ENCODE results near the gene B3GALNT1.

Gene B3GALNT1

GRCh38 chr3:161104561-161105551, at the start of gene B3GALNT1:
B3GALNT1 (minus strand) TSS chr3:161105349; CDS start chr3:161086754, 18,595 bp downstream.
- DNase-seq, result peak in 38 of 51 donors; percentile 7 to 79 (median 36)

DNA sequence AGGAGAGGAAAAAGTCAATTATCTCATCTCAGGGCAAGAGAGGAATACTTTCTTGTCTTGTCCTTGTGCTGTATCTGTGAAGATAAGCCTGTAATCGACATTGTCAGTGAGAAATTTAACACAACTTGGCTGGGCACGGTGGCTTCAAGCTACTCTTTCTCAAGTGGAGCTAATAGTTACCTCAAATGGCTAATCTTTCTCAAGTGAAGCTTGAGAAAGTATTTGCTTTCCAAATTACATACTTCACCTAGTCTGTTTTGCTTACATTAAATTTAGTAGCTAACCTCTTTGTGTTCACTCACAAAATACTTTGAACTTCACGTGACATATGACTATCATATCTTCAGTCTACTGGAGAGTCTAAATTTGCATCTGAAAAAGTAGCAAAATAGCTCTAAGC, 48.3 kb upstream of the B3GALNT1 start:
- no peak for DNase-seq

- no peak for DNase-seq
Observed at GRCh38 chr3:161150001-161150525, 44.9 kb upstream of the B3GALNT1 start.

DNA sequence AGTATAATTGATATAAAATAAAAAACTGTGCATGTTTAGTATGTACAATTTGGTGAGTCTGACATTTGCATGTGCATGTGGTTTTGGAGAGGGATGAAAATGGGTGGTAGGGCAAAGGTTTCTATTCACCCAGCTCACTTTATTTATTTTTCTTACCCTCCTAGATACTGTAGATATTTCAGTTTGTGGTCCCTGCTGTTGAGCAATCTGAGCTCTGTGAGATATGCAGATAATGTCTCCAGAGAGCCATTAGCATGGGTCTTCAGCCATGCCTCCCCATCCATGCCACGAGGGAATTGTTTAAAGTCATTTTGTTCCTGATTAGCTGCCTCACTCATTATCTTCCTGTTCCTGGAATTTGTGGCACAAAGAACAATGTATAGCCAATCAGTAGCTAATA, 44.4 kb upstream of the B3GALNT1 start:
- no peak for DNase-seq

DNA sequence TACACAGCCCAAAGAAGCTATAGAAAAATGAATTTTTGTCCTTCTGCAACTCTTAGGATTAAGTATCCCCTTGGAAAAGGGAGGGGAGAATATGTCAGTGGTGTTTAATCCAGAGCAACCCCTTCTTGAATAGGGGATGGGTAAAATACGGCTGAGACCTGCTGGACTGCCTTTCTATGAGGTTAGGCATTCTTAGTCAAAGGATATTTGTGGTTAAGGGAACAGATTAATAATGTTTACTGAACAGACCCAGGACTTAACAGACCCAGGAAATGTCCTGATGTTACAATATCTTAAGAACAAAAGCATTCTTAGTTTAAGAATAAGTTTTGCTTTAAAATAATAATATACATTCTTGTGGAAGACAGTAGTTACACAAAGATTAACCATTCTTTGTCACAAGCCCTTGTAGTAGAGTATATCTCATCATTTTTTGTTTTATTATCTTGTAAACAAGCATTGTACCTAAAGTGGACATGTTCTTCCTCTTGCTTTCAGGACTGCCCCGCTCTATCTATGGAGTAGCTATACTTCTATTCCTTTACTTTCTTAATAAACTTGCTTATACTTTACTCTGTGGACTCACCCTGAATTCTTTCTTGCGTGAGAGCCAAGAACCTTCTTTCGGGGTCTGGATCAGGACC, 43.8 kb upstream of the B3GALNT1 start:
- no peak for DNase-seq

DNA sequence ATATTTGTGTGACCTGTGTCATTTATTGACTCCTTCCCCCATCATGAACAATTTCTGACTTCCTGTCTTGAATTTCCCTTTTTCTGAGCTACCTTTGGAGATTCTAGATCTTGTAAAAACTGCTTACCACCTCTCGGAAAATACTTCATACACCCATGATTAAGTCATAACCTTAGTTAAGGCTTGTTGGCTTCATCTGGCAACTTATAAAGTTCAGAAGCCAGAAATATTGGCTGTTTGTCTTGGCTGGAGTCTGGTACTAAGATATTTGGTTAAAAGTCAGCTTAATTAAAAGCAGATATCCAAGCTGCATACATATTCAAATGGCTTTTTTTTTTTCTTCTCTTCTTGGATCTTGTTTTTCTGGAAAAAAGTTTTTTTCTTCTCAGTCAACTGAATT, 37.3 kb upstream of the B3GALNT1 start:
- no peak for DNase-seq

DNA sequence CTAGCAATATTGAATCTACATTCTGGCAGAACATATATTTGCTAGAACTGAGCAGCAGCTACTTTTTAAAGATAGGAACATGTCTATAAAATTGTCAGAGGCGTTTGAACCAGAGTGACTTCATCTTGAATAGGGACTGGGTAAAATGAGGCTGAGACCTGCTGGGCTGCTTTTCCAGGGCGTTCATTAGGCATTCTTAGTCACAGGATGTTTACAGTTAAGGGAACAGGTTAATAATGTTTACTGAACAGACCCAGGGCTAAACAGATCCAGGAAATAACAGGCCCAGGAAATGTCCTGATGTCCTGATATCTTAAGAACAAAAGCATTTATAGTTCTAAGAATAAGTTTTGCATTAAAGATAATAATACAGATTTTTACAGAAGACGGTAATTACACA, 34.5 kb upstream of the B3GALNT1 start:
- DNase-seq, result no peak

DNA sequence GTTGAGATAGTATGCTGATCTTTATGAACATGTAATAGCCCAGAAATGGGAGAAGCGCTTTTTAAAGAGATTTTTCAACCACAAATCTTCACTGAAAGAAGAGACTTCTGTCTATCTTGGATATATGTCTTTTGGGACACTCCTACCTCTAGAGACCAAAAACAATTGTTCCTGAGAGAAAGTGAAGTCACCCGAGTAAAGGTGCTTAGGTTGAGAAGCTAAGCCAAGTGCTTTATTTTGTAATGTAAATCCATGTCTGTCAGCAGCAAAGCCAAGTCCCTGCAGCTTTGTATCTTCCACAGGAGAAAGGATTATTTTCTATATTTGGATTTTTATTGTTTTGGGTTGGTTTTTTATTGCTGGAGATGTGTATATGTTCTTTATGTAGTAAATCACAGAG, 32.1 kb upstream of the B3GALNT1 start:
- no peak for DNase-seq

DNA sequence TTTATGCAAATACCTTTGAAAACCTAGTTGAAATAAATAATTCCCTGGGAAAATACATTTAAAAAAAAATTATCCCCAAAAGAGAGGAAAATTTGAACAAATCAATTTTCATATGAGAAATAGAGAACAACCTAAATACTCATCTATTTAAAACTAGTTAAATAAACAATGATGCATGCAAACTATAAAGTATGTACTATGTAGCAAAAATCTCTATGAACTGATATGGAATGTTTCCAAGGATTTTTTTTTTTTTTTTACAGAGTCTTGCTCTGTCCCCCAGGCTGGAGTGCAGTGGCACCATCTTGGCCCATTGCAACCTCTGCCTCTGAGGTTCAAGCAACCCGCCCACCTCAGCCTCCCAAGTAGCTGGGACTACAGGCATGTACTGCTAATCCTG, 27.2 kb upstream of the B3GALNT1 start:
- DNase-seq, result no peak

DNA sequence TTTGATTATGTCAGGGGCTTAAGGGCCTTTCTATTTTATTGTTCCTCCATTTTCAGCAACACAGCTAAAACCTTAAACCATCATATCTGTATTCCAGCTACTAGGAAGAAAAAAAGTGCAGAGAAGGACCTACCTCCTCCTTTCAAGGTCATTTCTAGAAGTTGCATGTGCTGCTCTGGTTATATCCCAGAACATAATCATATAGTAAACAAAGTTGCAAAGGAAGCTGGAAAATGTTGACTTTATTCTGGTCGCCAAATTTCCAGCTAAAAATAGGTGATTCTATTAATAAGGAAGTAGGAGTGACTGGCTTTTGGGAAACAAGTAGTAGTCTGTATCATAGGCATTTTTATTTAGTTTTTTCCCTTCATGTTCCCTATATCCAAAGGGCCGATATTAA, 21.3 kb upstream of the B3GALNT1 start:
- no peak for DNase-seq

DNA sequence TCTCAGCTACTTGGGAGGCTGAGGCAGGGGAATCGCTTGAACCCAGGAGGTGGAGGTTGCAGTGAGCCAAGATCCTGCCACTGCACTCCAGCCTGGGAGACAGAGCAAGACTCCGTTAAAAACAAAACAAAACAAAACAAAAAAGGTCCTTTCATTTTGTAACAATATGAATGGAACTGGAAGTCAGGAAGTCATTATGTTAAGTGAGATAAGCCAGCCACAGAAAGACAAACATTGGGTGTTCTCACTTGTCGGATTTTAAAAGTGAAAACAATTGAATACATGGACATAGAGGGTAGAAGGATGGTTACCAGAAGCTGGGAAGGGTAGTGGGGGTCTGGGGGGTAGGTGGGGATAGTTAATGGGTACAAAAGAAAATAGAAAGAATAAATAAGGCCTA, 12.5 kb upstream of the B3GALNT1 start:
- no peak for DNase-seq

GRCh38 chr3:161108840-161109239, 3.7 kb upstream of the B3GALNT1 start:
- DNase-seq, result no peak

- no peak for DNase-seq
Observed at GRCh38 chr3:161107311-161107710, 2.2 kb upstream of the B3GALNT1 start.

GRCh38 chr3:161103776-161104385, 1.3 kb downstream of the B3GALNT1 start:
- DNase-seq, result no peak

- no peak for DNase-seq
Observed at GRCh38 chr3:161101609-161102008, 3.5 kb downstream of the B3GALNT1 start.

GRCh38 chr3:161100994-161101393, 4.2 kb downstream of the B3GALNT1 start:
- DNase-seq, result no peak

- DNase-seq, result peak in 1 of 51 donors; percentile 3
Observed at GRCh38 chr3:161096771-161097367, 8.3 kb downstream of the B3GALNT1 start.

DNA sequence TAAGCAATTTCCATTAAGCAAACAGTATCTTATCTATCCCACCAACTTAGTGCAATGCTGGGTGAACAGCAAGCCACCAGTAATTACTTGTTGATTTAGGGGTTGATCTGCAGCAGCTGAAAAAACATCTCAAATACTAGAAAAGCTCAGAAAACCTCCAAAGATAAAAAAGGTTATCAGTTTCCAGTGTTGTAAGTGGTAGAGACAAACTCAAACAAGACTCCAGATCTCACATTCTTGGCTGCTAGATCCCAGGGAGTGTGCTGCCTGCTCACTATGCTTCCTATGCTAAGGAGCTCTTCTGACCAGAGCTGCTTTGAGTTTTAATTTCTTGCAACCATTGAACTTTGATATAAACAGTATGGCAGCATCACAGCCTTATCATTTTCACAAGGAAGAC, 11.3 kb downstream of the B3GALNT1 start:
- DNase-seq, result no peak

DNA sequence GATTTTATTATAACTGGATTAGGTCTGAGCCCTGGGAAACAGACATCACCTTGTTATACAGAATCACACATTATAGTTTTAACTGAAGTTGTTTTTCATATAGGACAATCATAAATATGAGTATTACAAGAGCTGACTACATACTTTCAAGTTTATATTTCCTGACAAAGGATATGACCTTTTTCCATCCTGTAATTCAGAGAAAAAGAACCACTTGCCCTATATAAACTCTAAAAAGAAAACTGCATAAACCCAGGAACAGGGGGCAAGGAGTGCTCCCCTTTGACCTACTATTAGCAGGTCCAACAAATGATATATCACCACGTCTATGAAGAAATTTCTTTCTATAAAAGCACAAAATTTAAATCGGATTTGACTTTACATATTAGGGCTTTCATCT, 20.9 kb downstream of the B3GALNT1 start:
- DNase-seq, result no peak

DNA sequence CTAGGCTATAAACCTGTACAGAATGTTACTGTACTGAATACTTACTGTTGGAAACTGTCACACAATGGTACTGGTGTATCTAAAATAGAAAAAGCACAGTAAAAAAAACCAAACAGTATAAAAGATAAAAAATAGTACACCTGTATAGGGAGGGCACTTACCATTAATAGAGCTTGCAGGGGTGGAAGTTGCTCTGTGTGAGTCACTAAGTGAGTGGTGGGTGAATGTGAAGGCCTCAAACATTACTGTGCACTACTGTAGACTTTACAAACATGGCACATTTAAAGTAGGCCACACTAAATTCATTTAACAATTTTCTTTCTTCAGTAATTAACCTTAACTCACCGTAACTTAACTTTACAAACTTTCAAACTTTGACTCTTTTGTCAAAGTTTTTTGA, 22.0 kb downstream of the B3GALNT1 start:
- DNase-seq, result no peak

DNA sequence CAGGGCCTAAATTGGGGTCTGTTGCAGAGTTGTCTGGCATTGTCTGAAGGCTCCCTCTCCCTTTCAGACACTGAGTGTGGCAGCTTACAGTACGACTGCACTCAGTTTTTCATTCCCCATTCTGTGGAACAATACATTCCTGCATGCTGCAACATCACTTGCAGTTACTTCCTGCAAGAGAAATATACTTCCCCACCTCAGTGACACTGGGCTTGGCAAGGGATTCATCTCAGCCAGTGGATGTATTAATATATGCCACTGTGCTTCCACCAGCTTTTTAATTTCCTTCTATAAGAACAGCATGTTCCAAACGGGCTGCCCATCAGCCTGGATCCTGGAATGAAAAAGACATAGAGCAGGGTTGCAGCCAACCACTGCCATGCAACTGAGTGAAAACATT, 23.1 kb downstream of the B3GALNT1 start:
- DNase-seq, result no peak

- DNase-seq, result no peak
Observed at GRCh38 chr3:161081633-161082032, 23.5 kb downstream of the B3GALNT1 start.
